ENCODE data around the gene TRIM69.
A peak's percentile ranks its signal among the peaks of the same experiment; 100 is the strongest.
"Not testable (repeated sequence)": the region's sequence is repeated elsewhere in the genome, so short reads cannot be mapped to it uniquely, and the experiment has no call there.

TRIM69 gene

GRCh38 chr15:44779761-44780160, 43.4 kb downstream of the TRIM69 start:
- no peak overlapping the region for H3K27ac ChIP-seq
- TF ChIP-seq CTCF (conservative IDR thresholded peaks at IDR 0.05; ENCODE audit: low read depth), result no peak
- ChIA-PET CTCF (no interaction called here), POLR2A (ENCODE audit: low non-redundant PET) (no interaction called here)
- DNase-seq (ENCODE audit: low spot score), result no peak

DNA sequence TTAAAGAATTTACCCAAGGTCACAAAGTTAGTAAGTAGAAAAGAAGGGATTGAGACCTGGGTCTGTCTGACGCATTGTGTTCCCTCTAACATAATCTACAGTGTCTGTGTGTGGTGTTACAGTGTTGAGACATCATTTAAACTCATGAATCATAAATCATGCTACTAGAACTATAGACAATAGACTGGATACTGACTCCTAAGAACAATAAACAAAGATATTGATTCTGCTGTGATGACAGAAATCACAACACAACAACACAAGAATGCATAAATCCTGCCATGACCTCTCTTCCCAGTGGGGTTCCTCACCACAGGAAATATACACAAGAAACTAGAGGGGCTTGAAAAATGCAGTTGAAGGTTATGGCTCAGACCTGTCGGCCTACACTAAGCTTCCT, 44.3 kb downstream of the TRIM69 start:
- POLR2A ChIA-PET (ENCODE audit: low non-redundant PET), result no interaction called here
- no peak for TF ChIP-seq CTCF (conservative IDR thresholded peaks at IDR 0.05; ENCODE audit: low read depth)
- no peak overlapping the region for H3K27ac ChIP-seq
- CTCF ChIA-PET, result no interaction called here
- DNase-seq (ENCODE audit: low spot score), result no peak

- ChIA-PET CTCF (no interaction called here), POLR2A (ENCODE audit: low non-redundant PET) (no interaction called here)
- no peak overlapping the region for H3K27ac ChIP-seq
- no peak for DNase-seq (ENCODE audit: low spot score)
- no peak for TF ChIP-seq CTCF (conservative IDR thresholded peaks at IDR 0.05; ENCODE audit: low read depth)
Measured at GRCh38 chr15:44781128-44781810, 44.9 kb downstream of the TRIM69 start.

- ChIA-PET POLR2A (ENCODE audit: low non-redundant PET) (no interaction called here), CTCF (no interaction called here)
- no peak for DNase-seq (ENCODE audit: low spot score)
- H3K27ac ChIP-seq, result no peak overlapping the region
- no peak for TF ChIP-seq CTCF (conservative IDR thresholded peaks at IDR 0.05; ENCODE audit: low read depth)
Measured at GRCh38 chr15:44782516-44782915, 46.2 kb downstream of the TRIM69 start.

- POLR2A ChIA-PET (ENCODE audit: low non-redundant PET); CTCF ChIA-PET; DNase-seq (ENCODE audit: low spot score): not testable (repeated sequence)
- H3K27ac ChIP-seq, result peak overlapping the region; percentile 80
Measured at GRCh38 chr15:44784918-44785274, 48.6 kb downstream of the TRIM69 start.

DNA sequence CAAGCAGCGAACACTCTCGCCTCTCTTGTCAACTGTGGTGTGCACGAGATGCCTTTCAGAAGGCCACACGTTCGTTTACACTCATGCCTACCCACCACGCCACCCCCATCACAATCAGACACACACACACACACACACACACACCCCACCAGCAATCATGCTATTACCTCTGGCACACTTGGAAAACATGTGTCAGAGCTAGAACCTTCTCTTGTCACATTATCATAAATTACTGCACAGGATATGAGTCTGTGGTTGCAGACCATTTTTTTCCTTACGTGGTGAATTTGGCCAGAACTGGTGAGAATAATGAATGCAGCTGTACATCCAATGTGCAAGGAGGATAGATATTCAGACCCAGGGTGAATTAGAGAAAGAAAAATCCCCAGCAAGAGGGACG, 52.4 kb downstream of the TRIM69 start:
- DNase-seq (ENCODE audit: low spot score), result no peak
- no peak for TF ChIP-seq CTCF (conservative IDR thresholded peaks at IDR 0.05; ENCODE audit: low read depth)
- ChIA-PET POLR2A (ENCODE audit: low non-redundant PET) (no interaction called here), CTCF (no interaction called here)
- no peak overlapping the region for H3K27ac ChIP-seq

DNA sequence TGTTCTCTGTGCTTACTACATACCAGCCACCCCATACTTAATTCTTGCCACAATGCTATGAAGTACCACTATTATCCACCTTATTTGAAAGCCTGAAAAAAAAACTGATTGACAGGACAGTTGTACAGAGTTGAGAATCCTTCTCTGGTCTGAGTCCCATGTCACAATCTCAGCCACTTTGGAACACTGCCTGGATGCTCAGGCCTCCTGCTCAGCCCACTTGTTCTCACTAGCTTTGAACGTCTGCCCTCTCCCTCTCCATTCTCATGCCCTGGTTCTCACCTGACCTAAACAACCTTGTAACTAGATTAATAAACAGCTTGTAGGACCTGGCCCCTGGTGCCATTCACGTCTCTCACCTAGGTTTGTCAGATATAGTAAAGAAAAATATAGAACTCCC, 53.9 kb downstream of the TRIM69 start:
- TF ChIP-seq CTCF (conservative IDR thresholded peaks at IDR 0.05; ENCODE audit: low read depth), result no peak
- CTCF ChIA-PET, result no interaction called here

More for the DNA sequence above, 53.9 kb downstream of the TRIM69 start:
- no peak overlapping the region for H3K27ac ChIP-seq
- no peak for DNase-seq (ENCODE audit: low spot score)
- POLR2A ChIA-PET (ENCODE audit: low non-redundant PET), result no interaction called here

Data from RWPE1 (cell line).